Fibroblast of villous mesenchyme (primary cell): ENCODE results near the gene AKR7A3. TPM values are rescaled to one million over a fixed set of nuclear protein-coding genes. Genes with fewer than 3 reads are reported as not detected.

Experiments used
- DNase-seq: peaks from one replicate; pipeline ENCODE4 v3.0.0-alpha.2; 2010; ENCODE audit warnings: low read depth
- H3K4me3 ChIP-seq: 2 replicates; pipeline ENCODE4 v1.5.1; 2011; ENCODE audit warnings: low read depth, mild to moderate bottlenecking, low read length
- CTCF ChIP-seq: IDR thresholded peaks from 2 replicates; pipeline ENCODE4 v1.5.1; 2012; ENCODE audit warnings: low read depth, mild to moderate bottlenecking, low read length; ENCODE audit not compliant: insufficient read depth
- total RNA-seq: library from RNA; depleted of rRNA; stranded (reverse); fragments of >200 nt; gene quantifications from 2 replicates; pipeline ENCODE4 v1.2.3, GENCODE V29; 2012

Gene AKR7A3
- total RNA-seq, 1 donor = 0.43 TPM

GRCh38 chr1:19331262-19331878 lies 42.8 kb upstream of the AKR7A3 start:
- no peak overlapping the region for H3K4me3 ChIP-seq
- TF ChIP-seq CTCF = no peak
- no peak for DNase-seq

- H3K4me3 ChIP-seq = no peak overlapping the region
- TF ChIP-seq CTCF = no peak
- no peak for DNase-seq
Observed at GRCh38 chr1:19330449-19331135, 42.0 kb upstream of the AKR7A3 start.

- no peak for TF ChIP-seq CTCF
- DNase-seq = no peak
- no peak overlapping the region for H3K4me3 ChIP-seq
Observed at GRCh38 chr1:19329611-19330010, 41.0 kb upstream of the AKR7A3 start.

- no peak for DNase-seq
- no peak overlapping the region for H3K4me3 ChIP-seq
- no peak for TF ChIP-seq CTCF
Observed at GRCh38 chr1:19329188-19329587, 40.6 kb upstream of the AKR7A3 start.

- DNase-seq = no peak
- TF ChIP-seq CTCF = no peak
- no peak overlapping the region for H3K4me3 ChIP-seq
Observed at GRCh38 chr1:19328486-19328885, 39.9 kb upstream of the AKR7A3 start.

- no peak overlapping the region for H3K4me3 ChIP-seq
- no peak for TF ChIP-seq CTCF
- DNase-seq = no peak
Observed at GRCh38 chr1:19327736-19328135, 39.2 kb upstream of the AKR7A3 start.
